ENCODE measurements around the gene PKN2.

The PKN2 gene

GRCh38 chr1:88735382-88735781 lies 51.3 kb downstream of the PKN2 start:
- no peak for DNase-seq (ENCODE audit: low read depth)

GRCh38 chr1:88735909-88736308 lies 51.8 kb downstream of the PKN2 start:
- DNase-seq (ENCODE audit: low read depth), result no peak

GRCh38 chr1:88736633-88737248 lies 52.7 kb downstream of the PKN2 start:
- DNase-seq (ENCODE audit: low read depth), result no peak

GRCh38 chr1:88737338-88737927 lies 53.4 kb downstream of the PKN2 start:
- DNase-seq (ENCODE audit: low read depth), result no peak

- no peak for DNase-seq (ENCODE audit: low read depth)
These were observed 56.7 kb downstream of the PKN2 start for GRCh38 chr1:88740784-88741183.

DNA sequence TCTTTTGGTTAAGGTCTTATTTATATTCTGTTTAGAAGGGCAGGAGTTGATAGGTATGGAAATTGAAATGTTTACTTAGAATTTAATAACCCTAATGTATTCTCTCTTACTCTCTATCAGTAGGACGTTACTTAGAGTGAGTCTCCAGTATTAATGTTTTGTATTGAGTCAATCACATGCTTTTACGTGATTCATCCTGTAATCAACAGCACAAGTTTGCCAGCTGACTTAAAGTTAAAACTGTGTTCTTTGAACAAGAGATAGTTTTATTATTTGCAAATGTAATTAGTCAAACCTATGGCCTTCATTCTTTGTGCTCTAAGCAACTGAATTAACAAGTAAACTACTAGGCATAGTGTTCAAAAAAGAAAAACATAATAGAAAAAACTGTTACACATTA lies 57.3 kb downstream of the PKN2 start:
- no peak for DNase-seq (ENCODE audit: low read depth)

DNA sequence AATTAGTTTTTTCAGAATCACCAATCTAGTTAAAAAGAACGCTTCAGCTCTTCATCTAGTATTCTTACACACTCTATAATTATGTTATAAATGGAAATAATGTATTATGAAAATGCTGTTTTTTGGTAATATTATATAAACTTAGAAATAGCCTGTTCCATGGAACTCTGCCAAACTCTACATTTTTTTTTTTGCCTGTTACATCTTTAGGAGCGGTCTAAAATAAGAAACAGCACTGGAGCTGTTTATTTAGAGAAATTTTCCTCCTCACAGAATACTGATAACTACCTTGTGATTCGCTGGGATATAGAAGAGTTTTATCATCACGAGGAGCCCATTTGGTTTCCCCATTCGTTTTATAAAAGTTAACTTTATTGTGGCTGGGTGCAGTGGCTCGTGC lies 58.5 kb downstream of the PKN2 start:
- no peak for DNase-seq (ENCODE audit: low read depth)

- DNase-seq (ENCODE audit: low read depth), result no peak
These were observed 60.1 kb downstream of the PKN2 start for GRCh38 chr1:88744142-88744541.

DNA sequence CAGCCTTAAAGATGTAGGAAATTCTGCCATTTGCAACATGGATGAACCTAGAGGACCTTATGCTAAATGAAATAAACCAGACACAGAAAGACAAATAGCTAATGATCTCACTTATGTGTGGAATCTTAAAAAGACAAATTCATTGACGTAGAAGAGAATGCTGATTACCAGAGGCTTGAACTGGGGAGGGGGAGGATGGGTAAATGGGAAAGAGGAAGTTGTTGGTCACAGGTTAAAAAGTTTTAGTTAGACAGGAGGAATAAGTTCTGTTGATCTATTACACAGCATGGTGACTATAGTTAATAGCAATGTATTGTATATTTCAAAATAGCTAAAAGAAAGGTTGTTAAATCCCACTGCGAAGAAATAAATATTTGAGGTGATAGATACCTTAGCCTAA lies 62.8 kb downstream of the PKN2 start:
- DNase-seq (ENCODE audit: low read depth), result no peak

DNA sequence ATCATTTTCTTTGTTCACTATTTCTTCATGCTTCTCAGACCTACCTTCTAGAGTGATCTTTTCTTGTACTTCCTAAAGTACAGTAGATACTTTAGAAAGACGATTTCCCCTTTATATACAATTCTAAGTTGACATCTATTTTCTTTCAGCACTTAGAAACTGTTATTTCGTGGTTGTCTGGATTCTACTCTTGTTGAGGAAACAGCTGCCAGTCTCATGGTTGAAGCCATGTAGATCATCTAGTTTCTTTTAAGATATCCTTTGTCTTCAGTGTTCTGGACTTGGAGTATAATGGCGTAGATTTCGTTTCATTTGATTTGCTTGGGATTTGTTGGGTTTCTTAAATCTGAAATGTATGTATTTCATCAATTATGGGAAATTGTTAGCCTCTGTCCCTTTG lies 67.6 kb downstream of the PKN2 start:
- no peak for DNase-seq (ENCODE audit: low read depth)

- DNase-seq (ENCODE audit: low read depth), result no peak
These were observed 69.4 kb downstream of the PKN2 start for GRCh38 chr1:88753506-88753905.

DNA sequence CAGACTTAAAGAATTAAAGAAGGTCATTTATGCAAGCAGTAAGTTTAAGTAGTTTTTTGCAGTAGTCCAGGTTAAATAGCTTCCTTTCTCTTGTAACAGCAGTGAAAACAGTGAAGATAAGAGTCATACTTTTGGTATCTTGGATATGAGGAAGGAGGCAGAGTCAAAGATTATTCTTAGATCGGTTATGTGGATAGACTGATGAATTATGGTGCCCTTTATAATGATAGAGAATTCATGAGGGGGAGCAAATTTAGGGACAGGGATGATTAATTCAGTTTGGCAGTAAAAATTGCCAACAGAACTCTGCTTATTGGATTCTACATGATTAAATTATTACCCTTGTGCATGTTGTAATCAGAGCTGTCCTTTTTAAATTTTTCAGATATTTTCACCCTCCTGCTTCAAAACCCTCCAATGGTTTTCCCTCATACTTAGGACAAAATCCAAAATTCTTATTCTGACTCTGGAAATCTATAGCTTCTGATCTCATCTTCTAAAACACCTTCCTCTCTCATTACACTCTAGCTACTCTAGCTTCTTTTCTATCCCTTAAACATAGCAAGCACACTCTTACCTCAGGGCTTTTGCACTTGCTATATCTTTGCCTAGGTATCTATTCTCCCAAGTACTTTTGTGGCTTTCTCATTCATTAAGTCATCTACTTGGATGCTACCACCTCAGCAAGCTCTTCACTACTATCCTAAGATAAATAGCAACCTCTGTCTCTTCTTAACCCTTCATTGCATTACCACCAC lies 79.8 kb downstream of the PKN2 start:
- DNase-seq (ENCODE audit: low read depth), result no peak

GRCh38 chr1:88768187-88768586 lies 84.1 kb downstream of the PKN2 start:
- DNase-seq (ENCODE audit: low read depth), result no peak

GRCh38 chr1:88768816-88769215 lies 84.7 kb downstream of the PKN2 start:
- DNase-seq (ENCODE audit: low read depth), result no peak

GRCh38 chr1:88773540-88774150 lies 89.6 kb downstream of the PKN2 start:
- DNase-seq (ENCODE audit: low read depth), result no peak

- DNase-seq (ENCODE audit: low read depth), result no peak
These were observed 90.1 kb downstream of the PKN2 start for GRCh38 chr1:88774151-88774556.

DNA sequence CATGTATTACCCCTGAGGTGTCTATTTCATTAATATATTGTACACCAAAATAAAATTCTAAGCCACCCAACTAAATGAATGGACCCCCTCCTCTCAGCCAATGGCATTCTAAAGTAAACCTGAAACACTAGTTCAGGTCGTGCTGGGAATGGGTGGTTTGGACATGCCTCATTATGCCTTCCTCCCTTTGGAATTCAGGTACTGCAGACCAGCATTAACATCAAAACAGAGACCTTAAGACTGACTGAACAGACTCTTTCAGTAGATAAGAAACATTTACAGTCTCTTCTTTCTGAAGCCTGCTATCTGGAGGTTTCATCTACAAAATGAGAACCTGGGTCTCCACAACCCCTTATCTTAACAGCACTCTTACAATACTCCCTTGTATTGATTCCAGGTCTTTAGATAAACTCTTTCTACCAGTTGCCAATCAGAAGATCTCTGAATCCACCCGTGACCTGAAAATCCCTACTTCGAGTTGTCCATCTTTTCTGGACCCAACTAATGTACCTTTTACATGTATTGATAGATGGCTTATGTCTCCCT lies 93.6 kb downstream of the PKN2 start:
- DNase-seq (ENCODE audit: low read depth), result no peak

GRCh38 chr1:88779880-88780279 lies 95.8 kb downstream of the PKN2 start:
- DNase-seq (ENCODE audit: low read depth), result no peak

DNA sequence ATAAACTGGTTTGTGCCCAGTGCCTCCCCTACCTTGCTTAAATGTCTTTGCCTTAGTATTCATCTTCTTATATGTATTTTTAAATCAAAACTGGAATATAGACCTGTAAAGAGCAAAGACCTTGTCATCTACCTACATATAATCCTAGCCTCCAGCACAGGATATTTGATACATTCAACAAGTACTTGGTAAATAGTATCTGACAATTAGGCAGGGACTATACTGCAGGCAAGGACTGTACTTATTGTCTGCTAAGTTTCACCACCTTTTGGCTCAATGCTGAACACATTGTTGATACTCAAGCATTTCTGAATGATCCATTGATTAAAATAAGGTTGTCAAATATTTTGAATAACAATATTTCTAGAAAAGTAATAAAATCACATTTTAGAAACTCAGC lies 96.4 kb downstream of the PKN2 start:
- no peak for DNase-seq (ENCODE audit: low read depth)

DNA sequence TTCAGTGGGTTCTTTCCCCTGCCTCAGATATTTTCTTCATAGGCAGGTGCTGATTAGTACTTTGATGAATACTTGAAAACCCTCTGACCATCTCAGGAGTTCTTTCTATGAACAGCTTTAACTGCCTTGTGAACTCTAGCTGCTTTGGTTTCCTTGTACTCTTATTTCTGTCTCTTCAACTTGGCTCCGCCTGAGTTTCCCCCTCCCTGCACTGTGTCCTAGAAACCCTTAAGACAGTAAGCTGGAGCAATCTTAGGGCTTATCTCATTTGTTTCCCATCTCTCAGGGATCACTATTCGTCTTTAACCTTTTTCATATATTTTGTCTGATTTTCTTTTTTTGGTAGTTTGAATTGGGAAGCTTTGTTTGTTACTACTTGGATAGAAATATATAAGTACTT lies 99.1 kb downstream of the PKN2 start:
- no peak for DNase-seq (ENCODE audit: low read depth)

- no peak for DNase-seq (ENCODE audit: low read depth)
These were observed 100.5 kb downstream of the PKN2 start for GRCh38 chr1:88784551-88784950.

DNA sequence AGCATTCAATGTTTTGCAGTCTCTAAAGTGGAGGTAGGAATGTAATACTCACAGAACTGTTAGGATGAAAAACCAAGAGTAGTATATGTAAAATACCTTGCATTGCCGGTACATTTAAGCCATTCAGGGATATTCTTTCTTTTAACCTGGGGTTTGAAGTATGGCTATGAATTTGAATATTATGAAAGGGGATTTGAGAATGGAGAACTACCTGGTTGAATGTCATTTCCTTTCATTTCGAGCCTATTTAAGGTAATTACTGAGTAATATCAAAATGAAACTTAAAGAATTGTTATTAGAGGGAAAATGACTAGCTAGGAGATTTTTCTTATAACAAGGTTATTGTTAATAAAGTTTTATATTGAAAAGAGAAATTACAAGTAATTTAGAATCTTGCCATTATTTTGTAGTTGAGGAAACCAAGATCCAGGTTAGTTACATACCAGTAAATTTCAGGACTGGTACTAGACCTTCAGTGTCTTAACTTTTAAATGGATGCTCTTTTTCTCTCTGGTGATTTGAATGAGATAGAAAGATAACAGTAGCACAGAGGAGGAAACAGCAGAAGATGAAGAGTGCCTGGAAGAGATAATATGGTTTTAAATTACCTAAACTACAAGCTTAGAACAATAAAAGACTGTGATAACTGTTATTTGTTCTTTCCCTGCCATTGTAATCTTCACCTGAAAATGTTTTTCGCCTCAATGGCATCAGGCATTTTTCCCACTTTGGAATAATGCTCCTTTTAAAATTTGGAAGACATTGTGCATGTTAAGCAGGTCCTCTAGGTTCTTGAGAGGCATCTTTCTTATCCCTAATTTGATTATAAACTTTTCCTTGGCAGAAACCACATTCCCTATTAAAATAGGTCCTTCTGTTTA lies 103.2 kb downstream of the PKN2 start:
- no peak for DNase-seq (ENCODE audit: low read depth)
